ENCODE results near the gene SLC7A11.

GRCh38 chr4:138192113-138192512 is 50.0 kb downstream of the SLC7A11 start:
- TF ChIP-seq, protein P1, sequence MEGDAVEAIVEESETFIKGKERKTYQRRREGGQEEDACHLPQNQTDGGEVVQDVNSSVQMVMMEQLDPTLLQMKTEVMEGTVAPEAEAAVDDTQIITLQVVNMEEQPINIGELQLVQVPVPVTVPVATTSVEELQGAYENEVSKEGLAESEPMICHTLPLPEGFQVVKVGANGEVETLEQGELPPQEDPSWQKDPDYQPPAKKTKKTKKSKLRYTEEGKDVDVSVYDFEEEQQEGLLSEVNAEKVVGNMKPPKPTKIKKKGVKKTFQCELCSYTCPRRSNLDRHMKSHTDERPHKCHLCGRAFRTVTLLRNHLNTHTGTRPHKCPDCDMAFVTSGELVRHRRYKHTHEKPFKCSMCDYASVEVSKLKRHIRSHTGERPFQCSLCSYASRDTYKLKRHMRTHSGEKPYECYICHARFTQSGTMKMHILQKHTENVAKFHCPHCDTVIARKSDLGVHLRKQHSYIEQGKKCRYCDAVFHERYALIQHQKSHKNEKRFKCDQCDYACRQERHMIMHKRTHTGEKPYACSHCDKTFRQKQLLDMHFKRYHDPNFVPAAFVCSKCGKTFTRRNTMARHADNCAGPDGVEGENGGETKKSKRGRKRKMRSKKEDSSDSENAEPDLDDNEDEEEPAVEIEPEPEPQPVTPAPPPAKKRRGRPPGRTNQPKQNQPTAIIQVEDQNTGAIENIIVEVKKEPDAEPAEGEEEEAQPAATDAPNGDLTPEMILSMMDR (IDR thresholded peaks at IDR 0.05): no peak
- TF ChIP-seq POLR2A (IDR thresholded peaks at IDR 0.05) (no peak), EP300 (IDR thresholded peaks at IDR 0.05) (no peak), POLR2AphosphoS5 (IDR thresholded peaks at IDR 0.05) (no peak)

All from sigmoid colon (tissue), 4 donors.